Measurements from ENCODE around the gene ATP13A1. TPM values are rescaled to one million over a fixed set of nuclear protein-coding genes. Genes with fewer than 3 reads are reported as not detected.

Gene ATP13A1
- total and polyA plus RNA-seq, 2 of the 8 experiments (the other 6 are each of a cell fraction or from before 2014, with no cell fraction given): 33.0 to 64.2 TPM

- H4K20me1 ChIP-seq (replicated peaks in 1 of 2; ENCODE audit: control insufficient read depth in 1 of 2, insufficient read depth in 2 of 2, low read length in 2 of 2): peaks cover 0 to 9% of the 10 kb centered on the region in 2 experiments
- FAIRE-seq (no peak), DNase-seq (ENCODE audit: low read depth in 1 of 2, low spot score in 2 of 2) (no peak)
- TF ChIP-seq CTBP2 (IDR thresholded peaks at IDR 0.05; ENCODE audit: borderline replicate concordance, insufficient read depth, insufficient read length, low read length) (no peak), MAFK (IDR thresholded peaks at IDR 0.05; ENCODE audit: low read depth, low read length) (no peak), POU5F1 (IDR thresholded peaks at IDR 0.05; ENCODE audit: low read depth, low read length) (no peak)
- 96% methylated on average over 9 of the region's 9 CpGs; no CpG with 5 or more reads in 1 of the 2 experiments for WGBS, 2 experiments (ENCODE audit: extremely low coverage in 1 of 2, insufficient coverage in 1 of 2, insufficient read length in 1 of 2, insufficient replicate concordance in 2 of 2, low coverage in 1 of 2, low lambda C conversion rate in 2 of 2, missing lambda C conversion rate in 1 of 2)
- H2AFZ ChIP-seq (ENCODE audit: low read length): no peak overlapping the region
- no peak overlapping the region for H3K56ac ChIP-seq (replicated peaks; ENCODE audit: insufficient read length, low read depth, low read length)
- no peak overlapping the region for H4K91ac ChIP-seq (replicated peaks; ENCODE audit: insufficient read length, low read length)
- H3K4me2 ChIP-seq (ENCODE audit: insufficient read depth in 1 of 2, low read depth in 2 of 2, low read length in 2 of 2): peak overlapping the region; percentile 50 to 54; a peak in 2 of 4 replicates
- no peak overlapping the region for H4K5ac ChIP-seq (ENCODE audit: insufficient read length, low read depth, low read length)
- H2AK5ac ChIP-seq (ENCODE audit: low read depth, low read length): no peak overlapping the region
- no peak overlapping the region for H2BK20ac ChIP-seq (ENCODE audit: low read length)
- ChIA-PET CTCF (ENCODE audit: partially characterized antibody) (interaction anchor here (1.1 to 2.1 kb wide), 4 partner anchors 16 to 104 kb away, joined by 3 to 7 read pairs (median 4); no protein-coding TSS in a partner anchor), POLR2A (ENCODE audit: partially characterized antibody) (interaction anchor here (1.0 to 2.8 kb wide), 4 partner anchors 8 to 104 kb away, joined by 3 to 11 read pairs (median 7); partner anchors contain the start of gene LPAR2)
- H2BK12ac ChIP-seq (ENCODE audit: low read depth, low read length): no peak overlapping the region
- H3K9me3 ChIP-seq (ENCODE audit: insufficient read depth in 2 of 2, low read depth in 1 of 2, low read length in 1 of 2): no peaks in the 10 kb centered on the region
- H3K4me1 ChIP-seq (replicated peaks in 1 of 4; ENCODE audit: control insufficient read depth in 3 of 4, insufficient read depth in 4 of 4, low read length in 3 of 4): peaks cover 0 to 8% (median 6%) of the 10 kb centered on the region in 4 experiments; a peak in 5 of 7 replicates
- H3K9ac ChIP-seq (replicated peaks in 1 of 4; ENCODE audit: extremely low read depth in 1 of 4, low read depth in 3 of 4, low read length in 3 of 4): no peak overlapping the region
- no peak overlapping the region for H4K8ac ChIP-seq (ENCODE audit: extremely low read depth, insufficient read depth, low read length)
- no peak overlapping the region for H2BK5ac ChIP-seq (ENCODE audit: low read depth, low read length)
- H3K27me3 ChIP-seq (replicated peaks in 1 of 4; ENCODE audit: control insufficient read depth in 3 of 4, extremely low read depth in 1 of 4, insufficient read depth in 3 of 4, low read length in 3 of 4): no peaks in the 10 kb centered on the region
- H3K14ac ChIP-seq (ENCODE audit: insufficient read length): no peak overlapping the region
- H3K79me2 ChIP-seq (ENCODE audit: control insufficient read depth in 1 of 2, insufficient read depth in 2 of 2, low read length in 2 of 2): no peaks in the 10 kb centered on the region
- H3K36me3 ChIP-seq (ENCODE audit: control insufficient read depth in 2 of 4, insufficient read depth in 4 of 4, low read length in 3 of 4): peaks cover 4 to 12% (median 11%) of the 10 kb centered on the region in 4 experiments; a peak in 7 of 8 replicates
- H3K23me2 ChIP-seq (ENCODE audit: low read depth, low read length): no peaks in the 10 kb centered on the region; the same call in 1 of the 2 replicates
- no peak overlapping the region for H3K4ac ChIP-seq (replicated peaks; ENCODE audit: insufficient read length, low read depth, low read length)
- no peak overlapping the region for H3K23ac ChIP-seq (ENCODE audit: insufficient read length)
- no peak overlapping the region for H2BK120ac ChIP-seq (replicated peaks; ENCODE audit: low read depth, low read length)
- no peak overlapping the region for H2BK15ac ChIP-seq (ENCODE audit: low read length)
- no peaks in the 10 kb centered on the region for H3K79me1 ChIP-seq (ENCODE audit: low read depth, low read length)
- H3K4me3 ChIP-seq (ENCODE audit: extremely low read depth in 1 of 4, insufficient read depth in 2 of 4, low read depth in 3 of 4, low read length in 4 of 4): peak overlapping the region in 1 of 4 experiments; percentile 45; a peak in 2 of 8 replicates
- H3K18ac ChIP-seq (ENCODE audit: extremely low read depth, low read length): no peak overlapping the region
- H3K27ac ChIP-seq (ENCODE audit: low read depth, low read length): no peak overlapping the region
Observed at GRCh38 chr19:19636573-19637185, 26.8 kb downstream of the ATP13A1 start.
